Liver (tissue), 3 donors: Measurements from ENCODE around the gene LCTL.

Source experiments
- GABPA ChIP-seq, 2 donors: IDR thresholded peaks in 1 of 2; conservative IDR thresholded peaks in 1 of 2; 2 replicates each; pipeline ENCODE4 v1.6.1; 2016; ENCODE audit warnings: antibody characterized with exemption in 2 of 2, mild to moderate bottlenecking in 1 of 2, moderate library complexity in 1 of 2
- JUND ChIP-seq, 2 donors: IDR thresholded peaks; 2 replicates each; pipeline ENCODE4 v1.6.1; 2016; ENCODE audit warnings: antibody characterized with exemption in 2 of 2
- RAD21 ChIP-seq, 2 donors: IDR thresholded peaks; 2 replicates each; pipeline ENCODE4 v1.6.1; 2016; ENCODE audit warnings: antibody characterized with exemption in 2 of 2, mild to moderate bottlenecking in 2 of 2
- SP1 ChIP-seq: IDR thresholded peaks from 2 replicates; pipeline ENCODE4 v1.6.1; 2018; ENCODE audit warnings: antibody characterized with exemption, mild to moderate bottlenecking
- TAF1 ChIP-seq: conservative IDR thresholded peaks from 2 replicates; pipeline ENCODE4 v1.6.1; 2016; ENCODE audit warnings: antibody characterized with exemption, mild to moderate bottlenecking
- TF ChIP-seq, protein P1 (sequence below): fragments of 150-350 bp; IDR thresholded peaks from 2 replicates; pipeline ENCODE4 v1.5.1; 2017; ENCODE audit warnings: improper control_type of control experiment, low read depth, low read length; ENCODE audit not compliant: missing input control
- TF ChIP-seq, protein P2 (sequence below): IDR thresholded peaks from 2 replicates; pipeline ENCODE4 v1.6.1; 2016; ENCODE audit warnings: antibody characterized with exemption
- TF ChIP-seq, protein P3 (sequence below): IDR thresholded peaks from 2 replicates; pipeline ENCODE4 v1.6.1; 2016; ENCODE audit warnings: antibody characterized with exemption
- TF ChIP-seq, protein P4 (sequence below): IDR thresholded peaks from 2 replicates; pipeline ENCODE4 v1.6.1; 2016; ENCODE audit warnings: antibody characterized with exemption, mild to moderate bottlenecking
- donor health status: healthy.
- donor health status: healthy.

DNA sequence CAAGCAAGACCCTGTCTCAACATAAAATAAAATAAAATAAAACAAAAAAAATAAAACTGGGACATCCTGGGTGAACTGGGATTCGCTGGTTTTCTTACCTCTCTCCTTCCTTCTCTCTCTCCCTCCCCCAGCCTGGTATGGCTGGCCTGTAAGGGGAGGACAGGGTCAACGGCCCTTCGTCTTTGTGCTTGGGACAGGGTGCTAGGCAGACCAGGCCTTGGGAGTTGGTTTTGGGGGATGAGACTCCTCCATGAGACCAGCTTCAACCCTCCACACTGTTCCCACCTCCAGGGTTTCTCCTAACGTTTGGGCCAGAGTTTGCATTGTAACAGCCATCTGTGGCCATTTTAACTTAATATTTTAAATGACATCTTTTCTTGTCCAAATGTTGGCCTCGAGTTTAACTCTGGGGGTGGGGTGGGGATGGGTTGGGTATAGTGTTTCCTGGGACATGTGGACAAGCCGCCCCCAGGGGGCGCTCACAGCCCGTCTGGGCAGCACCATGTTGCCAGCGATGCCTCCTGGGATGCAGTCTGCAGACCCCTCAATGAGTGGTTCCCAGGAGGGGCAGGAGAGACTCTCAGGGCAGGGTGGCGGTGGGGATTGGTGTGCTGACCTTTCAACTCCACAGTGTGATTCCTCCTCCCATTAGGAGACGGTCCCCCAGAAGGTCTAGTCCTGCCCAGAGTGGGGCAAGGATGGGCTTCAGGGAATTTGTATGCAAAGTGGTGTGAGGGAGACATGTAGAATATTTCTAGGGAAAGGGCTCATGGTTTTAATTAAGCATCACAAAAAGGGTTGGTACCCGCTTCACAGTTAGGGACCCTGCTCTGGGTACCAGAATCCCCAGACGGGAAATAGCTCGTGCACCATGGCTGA lies 37.7 kb upstream of the LCTL start:
- TF ChIP-seq, protein P1, sequence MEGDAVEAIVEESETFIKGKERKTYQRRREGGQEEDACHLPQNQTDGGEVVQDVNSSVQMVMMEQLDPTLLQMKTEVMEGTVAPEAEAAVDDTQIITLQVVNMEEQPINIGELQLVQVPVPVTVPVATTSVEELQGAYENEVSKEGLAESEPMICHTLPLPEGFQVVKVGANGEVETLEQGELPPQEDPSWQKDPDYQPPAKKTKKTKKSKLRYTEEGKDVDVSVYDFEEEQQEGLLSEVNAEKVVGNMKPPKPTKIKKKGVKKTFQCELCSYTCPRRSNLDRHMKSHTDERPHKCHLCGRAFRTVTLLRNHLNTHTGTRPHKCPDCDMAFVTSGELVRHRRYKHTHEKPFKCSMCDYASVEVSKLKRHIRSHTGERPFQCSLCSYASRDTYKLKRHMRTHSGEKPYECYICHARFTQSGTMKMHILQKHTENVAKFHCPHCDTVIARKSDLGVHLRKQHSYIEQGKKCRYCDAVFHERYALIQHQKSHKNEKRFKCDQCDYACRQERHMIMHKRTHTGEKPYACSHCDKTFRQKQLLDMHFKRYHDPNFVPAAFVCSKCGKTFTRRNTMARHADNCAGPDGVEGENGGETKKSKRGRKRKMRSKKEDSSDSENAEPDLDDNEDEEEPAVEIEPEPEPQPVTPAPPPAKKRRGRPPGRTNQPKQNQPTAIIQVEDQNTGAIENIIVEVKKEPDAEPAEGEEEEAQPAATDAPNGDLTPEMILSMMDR, result peak; percentile 81
- TF ChIP-seq, protein P2, sequence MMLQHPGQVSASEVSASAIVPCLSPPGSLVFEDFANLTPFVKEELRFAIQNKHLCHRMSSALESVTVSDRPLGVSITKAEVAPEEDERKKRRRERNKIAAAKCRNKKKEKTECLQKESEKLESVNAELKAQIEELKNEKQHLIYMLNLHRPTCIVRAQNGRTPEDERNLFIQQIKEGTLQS, result no peak
- TF ChIP-seq, protein P3, sequence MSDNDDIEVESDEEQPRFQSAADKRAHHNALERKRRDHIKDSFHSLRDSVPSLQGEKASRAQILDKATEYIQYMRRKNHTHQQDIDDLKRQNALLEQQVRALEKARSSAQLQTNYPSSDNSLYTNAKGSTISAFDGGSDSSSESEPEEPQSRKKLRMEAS, result no peak
- TF ChIP-seq GABPA (IDR thresholded peaks at IDR 0.05 in 1 of 2, conservative IDR thresholded peaks at IDR 0.05 in 1 of 2) (no peak), SP1 (no peak), JUND (IDR thresholded peaks at IDR 0.05) (no peak), TAF1 (no peak), RAD21 (IDR thresholded peaks at IDR 0.05) (peak; percentile 94 to 95)
- TF ChIP-seq, protein P4, sequence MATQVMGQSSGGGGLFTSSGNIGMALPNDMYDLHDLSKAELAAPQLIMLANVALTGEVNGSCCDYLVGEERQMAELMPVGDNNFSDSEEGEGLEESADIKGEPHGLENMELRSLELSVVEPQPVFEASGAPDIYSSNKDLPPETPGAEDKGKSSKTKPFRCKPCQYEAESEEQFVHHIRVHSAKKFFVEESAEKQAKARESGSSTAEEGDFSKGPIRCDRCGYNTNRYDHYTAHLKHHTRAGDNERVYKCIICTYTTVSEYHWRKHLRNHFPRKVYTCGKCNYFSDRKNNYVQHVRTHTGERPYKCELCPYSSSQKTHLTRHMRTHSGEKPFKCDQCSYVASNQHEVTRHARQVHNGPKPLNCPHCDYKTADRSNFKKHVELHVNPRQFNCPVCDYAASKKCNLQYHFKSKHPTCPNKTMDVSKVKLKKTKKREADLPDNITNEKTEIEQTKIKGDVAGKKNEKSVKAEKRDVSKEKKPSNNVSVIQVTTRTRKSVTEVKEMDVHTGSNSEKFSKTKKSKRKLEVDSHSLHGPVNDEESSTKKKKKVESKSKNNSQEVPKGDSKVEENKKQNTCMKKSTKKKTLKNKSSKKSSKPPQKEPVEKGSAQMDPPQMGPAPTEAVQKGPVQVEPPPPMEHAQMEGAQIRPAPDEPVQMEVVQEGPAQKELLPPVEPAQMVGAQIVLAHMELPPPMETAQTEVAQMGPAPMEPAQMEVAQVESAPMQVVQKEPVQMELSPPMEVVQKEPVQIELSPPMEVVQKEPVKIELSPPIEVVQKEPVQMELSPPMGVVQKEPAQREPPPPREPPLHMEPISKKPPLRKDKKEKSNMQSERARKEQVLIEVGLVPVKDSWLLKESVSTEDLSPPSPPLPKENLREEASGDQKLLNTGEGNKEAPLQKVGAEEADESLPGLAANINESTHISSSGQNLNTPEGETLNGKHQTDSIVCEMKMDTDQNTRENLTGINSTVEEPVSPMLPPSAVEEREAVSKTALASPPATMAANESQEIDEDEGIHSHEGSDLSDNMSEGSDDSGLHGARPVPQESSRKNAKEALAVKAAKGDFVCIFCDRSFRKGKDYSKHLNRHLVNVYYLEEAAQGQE, result no peak
